DOHH2 (cell line): Measurements from ENCODE around the gene CAMSAP2.

Experiments used
- H3F3A ChIP-seq: fragments of 200-600 bp; sonication (generic), shearing (Covaris generic); 2 replicates; pipeline ENCODE4 v1.6.0; 2016; ENCODE audit warnings: antibody characterized with exemption, mild to moderate bottlenecking; ENCODE audit not compliant: control insufficient read depth, insufficient read depth
- H3K27ac ChIP-seq: fragments of 200-600 bp; sonication (generic); 2 replicates; pipeline ENCODE4 v1.5.1; 2014; ENCODE audit warnings: low read depth, mild to moderate bottlenecking, low read length, moderate library complexity
- H3K27me3 ChIP-seq: fragments of 200-600 bp; sonication (generic); 2 replicates; pipeline ENCODE4 v1.6.1; 2014; ENCODE audit warnings: mild to moderate bottlenecking, low read length, mixed read lengths; ENCODE audit not compliant: control insufficient read depth
- H3K36me3 ChIP-seq: fragments of 200-600 bp; sonication (generic); 2 replicates; pipeline ENCODE4 v1.6.1; 2014; ENCODE audit warnings: mild to moderate bottlenecking, low read length, moderate library complexity, mixed read lengths; ENCODE audit not compliant: control insufficient read depth
- H3K4me1 ChIP-seq: fragments of 200-600 bp; sonication (generic); 2 replicates; pipeline ENCODE4 v1.6.1; 2014; ENCODE audit warnings: mild to moderate bottlenecking, low read length, mixed read lengths; ENCODE audit not compliant: control insufficient read depth
- H3K4me2 ChIP-seq: fragments of 200-600 bp; sonication (generic); 2 replicates; pipeline ENCODE4 v1.6.0; 2014; ENCODE audit warnings: mild to moderate bottlenecking, low read length, moderate library complexity
- H3K4me3 ChIP-seq: fragments of 200-600 bp; sonication (generic); 2 replicates; pipeline ENCODE4 v1.5.1; 2014; ENCODE audit warnings: mild to moderate bottlenecking, low read length, mixed read lengths
- H3K79me2 ChIP-seq: fragments of 200-600 bp; sonication (generic); 2 replicates; pipeline ENCODE4 v1.6.1; 2014; ENCODE audit warnings: mild to moderate bottlenecking, low read length, mixed read lengths; ENCODE audit not compliant: control insufficient read depth
- H3K9me2 ChIP-seq: fragments of 200-600 bp; sonication (generic); replicated peaks from 2 replicates; pipeline ENCODE4 v1.6.1; 2014; ENCODE audit warnings: mild to moderate bottlenecking, low read length, mixed read lengths; ENCODE audit not compliant: control insufficient read depth
- H3K9me3 ChIP-seq: fragments of 200-600 bp; sonication (generic); 2 replicates; pipeline ENCODE4 v1.6.1; 2014; ENCODE audit warnings: antibody characterized with exemption, low read length, mixed read lengths; ENCODE audit not compliant: control insufficient read depth, insufficient read depth
- H4K20me1 ChIP-seq: fragments of 200-600 bp; sonication (generic); 2 replicates; pipeline ENCODE4 v1.6.0; 2014; ENCODE audit warnings: low read depth, mild to moderate bottlenecking, antibody characterized with exemption, low read length, moderate library complexity; ENCODE audit not compliant: control insufficient read depth, insufficient read depth
- CTCF ChIP-seq: fragments of 200-600 bp; sonication (generic); IDR thresholded peaks from one replicate; pipeline ENCODE4 v1.5.1; 2014; ENCODE audit warnings: antibody characterized with exemption, mild to moderate bottlenecking, low read depth, low read length; ENCODE audit not compliant: poor library complexity, severe bottlenecking
- EZH2phosphoT487 ChIP-seq: fragments of 200-600 bp; sonication (generic); IDR thresholded peaks from 2 replicates; pipeline ENCODE4 v1.6.1; 2017; ENCODE audit warnings: borderline replicate concordance, mild to moderate bottlenecking, antibody characterized with exemption, low read length, moderate library complexity, mixed read lengths

CAMSAP2 gene

DNA sequence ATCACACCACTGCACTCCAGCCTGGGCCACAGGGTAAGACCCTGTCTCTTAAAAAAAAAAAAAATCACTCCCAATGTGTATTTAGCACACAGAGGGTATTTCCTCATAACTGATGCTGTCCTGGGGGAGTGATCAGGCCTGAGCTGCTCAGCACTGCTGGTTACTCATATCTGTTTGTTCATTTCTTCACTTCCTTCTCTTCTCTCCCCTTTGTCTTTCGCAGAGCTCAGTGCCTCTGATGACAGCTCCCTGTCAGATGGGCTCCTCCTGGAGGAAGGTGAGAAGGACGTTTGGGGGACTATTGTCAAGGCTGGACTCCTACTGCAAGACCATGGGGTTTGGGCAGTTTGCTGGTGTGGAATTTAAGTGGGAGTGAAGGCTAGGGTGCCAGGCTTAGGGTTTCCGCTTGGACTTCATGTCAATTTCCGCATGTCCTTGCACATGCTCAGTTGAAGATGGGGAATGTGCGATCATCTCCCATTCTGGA is 169.0 kb downstream of the CAMSAP2 start:
- Histone ChIP-seq H4K20me1 (no peaks in the 10 kb centered on the region), H3K9me3 (no peaks in the 10 kb centered on the region), H3K27ac (no peak overlapping the region), H3K4me2 (no peak overlapping the region), H3K4me3 (no peak overlapping the region), H3K36me3 (no peaks in the 10 kb centered on the region), H3K27me3 (peaks cover 15% of the 10 kb centered on the region), H3F3A (no peaks in the 10 kb centered on the region), H3K79me2 (no peaks in the 10 kb centered on the region), H3K4me1 (no peaks in the 10 kb centered on the region), H3K9me2 (no peaks in the 10 kb centered on the region)
- TF ChIP-seq EZH2phosphoT487: no peak
- no peak for TF ChIP-seq CTCF

GRCh38 chr1:200908191-200908868 is 169.6 kb downstream of the CAMSAP2 start:
- Histone ChIP-seq H3K36me3 (no peaks in the 10 kb centered on the region), H3K4me2 (no peak overlapping the region), H3K27me3 (peaks cover 15% of the 10 kb centered on the region), H3K4me1 (no peaks in the 10 kb centered on the region), H3K79me2 (no peaks in the 10 kb centered on the region), H3K4me3 (no peak overlapping the region), H3K27ac (no peak overlapping the region), H3K9me3 (no peaks in the 10 kb centered on the region), H4K20me1 (no peaks in the 10 kb centered on the region), H3F3A (no peaks in the 10 kb centered on the region), H3K9me2 (no peaks in the 10 kb centered on the region)
- TF ChIP-seq EZH2phosphoT487 (no peak), CTCF (no peak)

DNA sequence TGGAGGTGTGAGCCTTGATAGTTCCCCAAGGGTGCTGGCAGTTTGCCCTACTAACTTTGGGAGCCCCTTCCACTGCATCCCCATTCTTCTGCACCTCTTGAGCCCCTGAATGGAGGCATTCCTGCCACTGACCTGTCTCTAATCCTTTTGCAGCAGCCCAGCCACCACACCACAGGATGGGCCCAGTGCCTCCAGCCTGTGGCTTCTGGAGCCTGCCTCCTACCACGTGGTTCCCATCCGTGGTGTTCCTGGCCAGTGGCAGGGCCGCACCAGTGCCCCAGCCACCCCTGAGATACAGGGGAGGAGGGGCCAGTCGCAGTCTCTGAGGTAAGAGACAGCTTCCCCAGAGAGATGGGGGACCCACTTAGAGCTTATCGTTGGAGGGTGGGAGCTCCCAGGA is 170.4 kb downstream of the CAMSAP2 start:
- Histone ChIP-seq H3K36me3 (no peaks in the 10 kb centered on the region), H3K27ac (no peak overlapping the region), H3K27me3 (peaks cover 15% of the 10 kb centered on the region), H3K4me1 (no peaks in the 10 kb centered on the region), H3K4me2 (no peak overlapping the region), H3K9me2 (no peaks in the 10 kb centered on the region), H3K4me3 (no peak overlapping the region), H3K9me3 (no peaks in the 10 kb centered on the region), H3F3A (no peaks in the 10 kb centered on the region), H3K79me2 (no peaks in the 10 kb centered on the region), H4K20me1 (no peaks in the 10 kb centered on the region)
- no peak for TF ChIP-seq CTCF
